ENCODE data around the gene KRT222. TPM values are rescaled to one million over a fixed set of nuclear protein-coding genes. Genes with fewer than 3 reads are reported as not detected.

Gene KRT222
- total RNA-seq, 1 donor from 2014 or later: 1.3 TPM

DNA sequence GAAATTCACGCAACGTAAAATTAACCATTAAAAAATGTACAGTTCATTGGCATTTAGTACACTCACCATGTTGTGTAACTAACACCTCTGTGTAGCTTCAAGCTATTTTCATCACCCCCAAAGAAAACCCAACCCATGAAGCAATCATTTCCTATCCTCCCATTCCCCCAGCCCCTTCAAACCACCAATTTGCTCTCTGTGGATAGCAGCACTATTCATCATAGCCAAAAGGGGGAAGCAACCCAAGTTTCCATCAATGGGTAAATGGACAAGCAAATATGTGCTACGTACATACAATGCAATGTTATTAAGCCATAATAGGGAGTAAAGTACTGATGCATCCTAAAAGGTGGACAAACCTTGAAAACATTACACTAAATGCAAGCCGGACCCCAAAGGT, 10.9 kb upstream of the KRT222 start:
- Histone ChIP-seq H3K9me3 (no peaks in the 10 kb centered on the region), H3K27me3 (peaks cover 13% of the 10 kb centered on the region), H3K36me3 (no peaks in the 10 kb centered on the region), H3K4me3 (no peak overlapping the region), H3K27ac (no peak overlapping the region), H3K4me1 (no peaks in the 10 kb centered on the region)
- ATAC-seq (no peak), DNase-seq (no peak)
- TF ChIP-seq, protein P1, sequence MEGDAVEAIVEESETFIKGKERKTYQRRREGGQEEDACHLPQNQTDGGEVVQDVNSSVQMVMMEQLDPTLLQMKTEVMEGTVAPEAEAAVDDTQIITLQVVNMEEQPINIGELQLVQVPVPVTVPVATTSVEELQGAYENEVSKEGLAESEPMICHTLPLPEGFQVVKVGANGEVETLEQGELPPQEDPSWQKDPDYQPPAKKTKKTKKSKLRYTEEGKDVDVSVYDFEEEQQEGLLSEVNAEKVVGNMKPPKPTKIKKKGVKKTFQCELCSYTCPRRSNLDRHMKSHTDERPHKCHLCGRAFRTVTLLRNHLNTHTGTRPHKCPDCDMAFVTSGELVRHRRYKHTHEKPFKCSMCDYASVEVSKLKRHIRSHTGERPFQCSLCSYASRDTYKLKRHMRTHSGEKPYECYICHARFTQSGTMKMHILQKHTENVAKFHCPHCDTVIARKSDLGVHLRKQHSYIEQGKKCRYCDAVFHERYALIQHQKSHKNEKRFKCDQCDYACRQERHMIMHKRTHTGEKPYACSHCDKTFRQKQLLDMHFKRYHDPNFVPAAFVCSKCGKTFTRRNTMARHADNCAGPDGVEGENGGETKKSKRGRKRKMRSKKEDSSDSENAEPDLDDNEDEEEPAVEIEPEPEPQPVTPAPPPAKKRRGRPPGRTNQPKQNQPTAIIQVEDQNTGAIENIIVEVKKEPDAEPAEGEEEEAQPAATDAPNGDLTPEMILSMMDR (IDR thresholded peaks at IDR 0.05): no peak
- intact Hi-C loops (cut with DNase I): no loop called here

DNA sequence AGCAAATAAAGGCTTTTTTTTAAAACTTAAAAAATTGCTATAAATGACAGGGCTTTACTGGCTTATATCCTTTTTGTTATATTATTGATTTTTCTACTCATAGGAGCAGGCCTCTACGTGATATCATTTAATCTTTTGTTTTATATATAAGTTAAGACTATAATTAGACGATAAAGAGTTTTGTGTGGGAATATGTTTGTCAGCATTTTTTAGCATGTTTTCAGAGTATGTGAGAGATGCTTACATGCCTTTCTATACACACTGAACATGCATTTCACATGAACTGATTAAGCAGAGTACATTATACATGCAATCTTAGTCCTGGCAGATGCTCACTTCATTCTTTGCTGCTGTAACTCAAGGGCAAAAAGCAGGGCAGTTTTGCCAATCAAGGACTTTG, 7.7 kb upstream of the KRT222 start:
- no peak overlapping the region for H3K4me3 ChIP-seq
- H3K9me3 ChIP-seq: no peaks in the 10 kb centered on the region
- H3K4me1 ChIP-seq: no peaks in the 10 kb centered on the region
- no peaks in the 10 kb centered on the region for H3K36me3 ChIP-seq
- H3K27me3 ChIP-seq: peaks cover 9% of the 10 kb centered on the region
- no peak for ATAC-seq
- DNase-seq: no peak
- TF ChIP-seq, protein P1 (IDR thresholded peaks at IDR 0.05): no peak
- no peak overlapping the region for H3K27ac ChIP-seq
- intact Hi-C loops (cut with DNase I): no loop called here

GRCh38 chr17:40671282-40671681, 6.3 kb upstream of the KRT222 start:
- Histone ChIP-seq H3K27me3 (no peaks in the 10 kb centered on the region), H3K27ac (no peak overlapping the region), H3K4me3 (no peak overlapping the region), H3K36me3 (no peaks in the 10 kb centered on the region), H3K4me1 (no peaks in the 10 kb centered on the region), H3K9me3 (no peaks in the 10 kb centered on the region)
- no peak for DNase-seq
- TF ChIP-seq, protein P1 (IDR thresholded peaks at IDR 0.05): no peak
- intact Hi-C loops (cut with DNase I): no loop called here
- no peak for ATAC-seq

GRCh38 chr17:40666331-40666730, 1.4 kb upstream of the KRT222 start:
- Histone ChIP-seq H3K36me3 (no peaks in the 10 kb centered on the region), H3K27ac (no peak overlapping the region), H3K4me1 (no peaks in the 10 kb centered on the region), H3K9me3 (no peaks in the 10 kb centered on the region), H3K27me3 (peaks cover 24% of the 10 kb centered on the region), H3K4me3 (no peak overlapping the region)
- no peak for DNase-seq
- intact Hi-C loops (cut with DNase I): no loop called here
- no peak for ATAC-seq
- TF ChIP-seq, protein P1 (IDR thresholded peaks at IDR 0.05): no peak

- H3K27me3 ChIP-seq: peaks cover 24% of the 10 kb centered on the region
- intact Hi-C loops (cut with DNase I): no loop called here
Measured at GRCh38 chr17:40663252-40663651, 1.7 kb downstream of the KRT222 start.

More at GRCh38 chr17:40663252-40663651, 1.7 kb downstream of the KRT222 start:
- Histone ChIP-seq H3K9me3 (no peaks in the 10 kb centered on the region), H3K36me3 (no peaks in the 10 kb centered on the region), H3K4me1 (no peaks in the 10 kb centered on the region), H3K27ac (no peak overlapping the region), H3K4me3 (no peak overlapping the region)
- TF ChIP-seq, protein P1 (IDR thresholded peaks at IDR 0.05): no peak
- ATAC-seq (no peak), DNase-seq (no peak)
